AG04450 (cell line): Measurements from ENCODE around the gene SNX22. TPM values are rescaled to one million over a fixed set of nuclear protein-coding genes. Genes with fewer than 3 reads are reported as not detected.

ENCODE experiments used
- CTCF ChIA-PET: fragments of 300-600, 350-600 bp; formaldehyde crosslinking; extraction: SDS; loops from one replicate; lab custom pipeline; 2022; ENCODE audit warnings: antibody characterized with exemption, inconsistent platforms; lab: Charles Lee
- POLR2A ChIA-PET: fragments of 350-600 bp; formaldehyde crosslinking; extraction: SDS; loops from one replicate; lab custom pipeline; 2021; ENCODE audit warnings: antibody characterized with exemption, inconsistent platforms; lab: Yijun Ruan, JAX
- DNase-seq: peaks from one replicate; pipeline ENCODE4 v3.0.0-alpha.2; 2011; ENCODE audit warnings: low read depth, low spot score
- H3K27ac ChIP-seq: one replicate; pipeline ENCODE4 v1.5.1; 2012; ENCODE audit warnings: low read depth, low read length, control low read depth
- H3K27me3 ChIP-seq: one replicate; pipeline ENCODE4 v1.6.0; 2012; ENCODE audit warnings: low read length; ENCODE audit not compliant: control insufficient read depth, insufficient read depth
- H3K4me3 ChIP-seq: 2 replicates; pipeline ENCODE4 v1.5.1; 2011; ENCODE audit warnings: mild to moderate bottlenecking, low read depth, low read length, control low read depth
- H3K9me3 ChIP-seq: 2 replicates; pipeline ENCODE4 v1.5.1; 2012; ENCODE audit warnings: low read length; ENCODE audit not compliant: control insufficient read depth, insufficient read depth
- CTCF ChIP-seq: IDR thresholded peaks from 2 replicates; pipeline ENCODE4 v1.5.1; 2011; ENCODE audit warnings: low read depth, low read length, control low read depth, inconsistent platforms
- polyA plus RNA-seq: library from polyadenylated mRNA; depleted of rRNA; stranded (reverse); fragments of >200 nt; gene quantifications from 2 replicates; pipeline ENCODE4 v1.2.3, GENCODE V29; 2011; rRNA removed
- small RNA-seq: library from RNA; depleted of rRNA; stranded (forward); fragments of <200 nt; gene quantifications from one replicate; pipeline ENCODE3, GENCODE V24; 2012; ENCODE audit warnings: low read depth; ENCODE audit not compliant: insufficient read length

SNX22 gene
- polyA plus RNA-seq, 1 experiment, result 0.06 TPM

DNA sequence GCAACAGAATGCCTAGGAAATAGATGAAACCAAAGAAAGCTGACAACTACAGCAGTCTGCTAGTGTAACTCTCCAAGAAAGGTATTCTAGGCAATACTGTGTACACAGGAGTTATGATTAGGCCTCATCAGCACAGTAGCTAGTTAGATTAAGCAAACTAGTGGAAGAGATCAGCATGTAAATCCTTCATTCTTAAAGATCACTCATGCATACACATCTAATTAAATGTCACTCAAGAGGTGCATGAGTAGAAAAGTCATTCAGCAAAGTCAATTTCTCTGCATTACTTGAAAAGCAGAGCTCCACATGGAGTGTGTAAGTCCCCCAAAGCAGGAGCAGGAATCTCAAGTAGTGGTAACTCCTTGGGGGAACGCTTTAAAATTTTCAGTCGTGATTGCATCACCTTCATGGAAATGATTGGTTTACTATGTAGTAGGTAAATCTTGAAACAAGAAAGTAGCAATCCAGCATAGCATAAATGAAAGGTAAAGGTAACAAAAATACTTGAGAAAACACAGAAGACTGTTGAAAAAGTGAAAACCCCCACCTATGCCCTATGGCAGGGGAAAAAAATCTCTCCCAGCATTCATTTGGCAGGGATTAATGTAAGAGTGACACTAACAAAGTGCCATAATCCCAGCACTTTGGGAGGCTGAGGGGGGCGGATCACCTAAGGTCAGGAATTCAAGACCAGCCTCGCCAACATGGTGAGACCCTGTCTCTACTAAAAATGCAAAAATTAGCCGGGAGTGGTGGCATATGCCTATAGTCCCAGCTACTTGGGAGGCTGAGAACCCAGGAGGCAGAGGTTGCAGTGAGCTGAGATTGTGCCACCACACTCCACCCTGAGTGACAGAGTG lies 40.7 kb downstream of the SNX22 start:
- CTCF ChIA-PET, result interaction anchor here (0.5 to 0.6 kb wide), 2 partner anchors 17 to 116 kb away, joined by 3 to 8 read pairs; no protein-coding TSS in a partner anchor
- POLR2A ChIA-PET, result no interaction called here
- Histone ChIP-seq H3K27me3 (no peaks in the 10 kb centered on the region), H3K27ac (no peak overlapping the region), H3K4me3 (no peak overlapping the region), H3K9me3 (no peaks in the 10 kb centered on the region)
- no peak for TF ChIP-seq CTCF
- no peak for DNase-seq

GRCh38 chr15:64193971-64194370 lies 42.4 kb downstream of the SNX22 start:
- no peak overlapping the region for H3K4me3 ChIP-seq
- no peak for DNase-seq
- ChIA-PET CTCF (no interaction called here), POLR2A (interaction anchor here (0.7 kb wide), 1 partner anchor 73 kb away, joined by 3 read pairs; no protein-coding TSS in a partner anchor)
- no peaks in the 10 kb centered on the region for H3K9me3 ChIP-seq
- TF ChIP-seq CTCF, result no peak
- no peaks in the 10 kb centered on the region for H3K27me3 ChIP-seq
- no peak overlapping the region for H3K27ac ChIP-seq

DNA sequence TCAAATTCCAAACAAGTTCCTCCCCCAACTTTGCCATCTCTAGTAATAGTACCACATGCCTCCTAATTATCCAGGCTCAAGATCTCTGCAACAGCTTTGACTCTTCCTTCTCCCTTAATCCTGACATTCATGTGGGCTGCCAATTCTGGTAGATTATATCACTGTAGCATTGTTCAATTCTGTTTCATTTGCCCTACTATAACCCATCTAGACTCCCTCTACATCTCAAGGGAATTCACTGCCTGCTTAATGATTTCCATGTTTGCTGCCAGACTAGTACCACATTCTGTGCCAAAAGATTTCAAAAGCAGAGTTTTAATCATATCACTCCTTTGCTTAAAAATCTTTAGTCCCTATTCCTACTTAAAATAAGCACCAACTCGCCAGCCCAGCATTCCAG lies 45.9 kb downstream of the SNX22 start:
- no peak for DNase-seq
- Histone ChIP-seq H3K4me3 (no peak overlapping the region), H3K9me3 (no peaks in the 10 kb centered on the region), H3K27ac (no peak overlapping the region), H3K27me3 (no peaks in the 10 kb centered on the region)
- POLR2A ChIA-PET, result interaction anchor here (0.6 kb wide), 1 partner anchor 198 kb away, joined by 3 read pairs; no protein-coding TSS in a partner anchor
- CTCF ChIA-PET, result no interaction called here
- TF ChIP-seq CTCF, result no peak

- DNase-seq, result no peak
- TF ChIP-seq CTCF, result no peak
- Histone ChIP-seq H3K9me3 (no peaks in the 10 kb centered on the region), H3K4me3 (no peak overlapping the region), H3K27me3 (no peaks in the 10 kb centered on the region), H3K27ac (no peak overlapping the region)
- ChIA-PET POLR2A (no interaction called here), CTCF (interaction anchor here (0.8 to 2.6 kb wide), 2 partner anchors 8 to 151 kb away, joined by 3 to 11 read pairs; partner anchors contain the start of gene CSNK1G1)
These were observed 53.7 kb downstream of the SNX22 start for GRCh38 chr15:64205202-64205601.

Small RNA genes within 50 kb of the gene (small RNA-seq; reads per million reads assigned to genes)
- not detected for gene RF00019

Other genes starting within 250 kb of the SNX22 start
- gene DAPK2, start 105.2 kb upstream of the SNX22 start, polyA plus RNA-seq, result 0.42 and 0.57 TPM in 2 replicates
- 44.6 and 75.8 TPM in 2 replicates for gene CIAO2A, start 57.9 kb upstream of the SNX22 start, polyA plus RNA-seq
- 77.6 and 78.6 TPM in 2 replicates for gene SNX1, start 55.7 kb upstream of the SNX22 start, polyA plus RNA-seq
- gene PPIB, start 11.3 kb downstream of the SNX22 start, polyA plus RNA-seq, result 1,298 and 1,311 TPM in 2 replicates
- 19.0 and 24.3 TPM in 2 replicates for gene CSNK1G1, start 204.4 kb downstream of the SNX22 start, polyA plus RNA-seq
- gene PCLAF, start 229.7 kb downstream of the SNX22 start, polyA plus RNA-seq, result 93.8 and 104 TPM in 2 replicates
- 26.5 and 28.0 TPM in 2 replicates for gene TRIP4, start 236.1 kb downstream of the SNX22 start, polyA plus RNA-seq